K562 (cell line): ENCODE results near the gene RNPEPL1. TPM values are rescaled to one million over a fixed set of nuclear protein-coding genes. Genes with fewer than 3 reads are reported as not detected.

Experiments
- ATAC-seq: fragments of 200-7000 bp; cut with Tn5 transposase; 3 replicates; pipeline ENCODE4 v1.9.1; 2020; ENCODE audit warnings: moderate library complexity
- BruUV-seq: library from RNA; stranded (reverse); fragments of 400-500 nt; replicated peaks from 2 replicates; lab custom pipeline; 2021; lab: Mats Ljungman, UMichigan
- CTCF ChIA-PET: fragments of 300-600 bp; formaldehyde crosslinking; extraction: SDS; loops from one replicate; lab custom pipeline; 2021; ENCODE audit warnings: low intra/inter-chr PET ratio; lab: Yijun Ruan, JAX
- POLR2A ChIA-PET: fragments of 300-600, 350-650 bp; sonication (Branson Sonifier 250); formaldehyde crosslinking; extraction: SDS; loops from one replicate; lab custom pipeline; 2021; ENCODE audit warnings: antibody characterized with exemption, inconsistent platforms; lab: Yijun Ruan, JAX
- DNase-seq, 4 experiments: peaks; one replicate each; pipeline versions ENCODE4 v3.0.0 to v3.0.0-alpha.2; 2011 to 2018; ENCODE audit warnings: low spot score in 3 of 4, mixed read lengths in 3 of 4; ENCODE audit errors: extremely low read depth in 1 of 4
- FAIRE-seq: peaks from 2 replicates; lab custom pipeline; 2011; peaks lifted over from hg19 to GRCh38; lab: Jason Lieb, UNC
- H2AFZ ChIP-seq: 2 replicates; pipeline ENCODE4 v1.6.0; 2011; ENCODE audit warnings: low read depth, low read length, control low read depth, inconsistent platforms
- H3K27ac ChIP-seq: fragments of 200-600 bp; 3 replicates; pipeline ENCODE4 v1.8.0; 2011; ENCODE audit warnings: low read depth, mild to moderate bottlenecking, control low read depth, inconsistent platforms, low read length, moderate library complexity, mixed read lengths; ENCODE audit errors: extremely low read depth
- H3K27me3 ChIP-seq, 2 experiments: fragments of 300-600 bp in 1 of 2; 2 replicates in 1 of 2; 3 replicates in 1 of 2; pipeline versions ENCODE4 v1.6.0 to v1.8.0; 2011; ENCODE audit warnings: inconsistent platforms in 2 of 2, low read length in 2 of 2, mild to moderate bottlenecking in 1 of 2, mixed read lengths in 1 of 2, moderate library complexity in 1 of 2; ENCODE audit not compliant: control insufficient read depth in 2 of 2, insufficient read depth in 2 of 2
- H3K36me3 ChIP-seq: fragments of 300-600 bp; 3 replicates; pipeline ENCODE4 v1.8.0; 2011; ENCODE audit warnings: mild to moderate bottlenecking, low read length, inconsistent platforms; ENCODE audit not compliant: control insufficient read depth, insufficient read depth
- H3K4me1 ChIP-seq, 2 experiments: fragments of 200-600 bp in 1 of 2; replicated peaks in 1 of 2; 2 replicates in 1 of 2; 3 replicates in 1 of 2; pipeline versions ENCODE4 v1.5.1 to v1.8.0; 2011; ENCODE audit warnings: inconsistent platforms in 2 of 2, low read length in 2 of 2, mild to moderate bottlenecking in 1 of 2, mixed read lengths in 1 of 2, moderate library complexity in 1 of 2; ENCODE audit not compliant: control insufficient read depth in 2 of 2, insufficient read depth in 2 of 2
- H3K4me2 ChIP-seq: 2 replicates; pipeline ENCODE4 v1.6.1; 2011; ENCODE audit warnings: low read length, control low read depth, inconsistent platforms, mixed read lengths; ENCODE audit not compliant: insufficient read depth
- H3K4me3 ChIP-seq: fragments of 200-600 bp; sonication (generic), shearing (Covaris generic); 2 replicates; pipeline ENCODE4 v1.5.1; 2016; ENCODE audit warnings: control low read depth, inconsistent platforms
- H3K79me2 ChIP-seq: fragments of 200-600 bp; 3 replicates; pipeline ENCODE4 v1.8.0; 2011; ENCODE audit warnings: low read length, inconsistent platforms; ENCODE audit not compliant: control insufficient read depth, insufficient read depth
- H3K9ac ChIP-seq, 2 experiments: 2 replicates each; pipeline versions ENCODE4 v1.6.0 to v1.6.1; 2011; ENCODE audit warnings: low read depth in 2 of 2, low read length in 2 of 2, control low read depth in 1 of 2, inconsistent platforms in 1 of 2, mild to moderate bottlenecking in 1 of 2, mixed read lengths in 1 of 2; ENCODE audit not compliant: insufficient read depth in 1 of 2
- H3K9me1 ChIP-seq: one replicate; pipeline ENCODE4 v1.6.0; 2011; ENCODE audit warnings: inconsistent platforms, mild to moderate bottlenecking, low read length, moderate library complexity; ENCODE audit not compliant: control insufficient read depth, insufficient read depth
- H3K9me3 ChIP-seq: replicated peaks from 2 replicates; pipeline ENCODE4 v1.5.1; 2011; ENCODE audit warnings: low read depth, low read length, inconsistent platforms; ENCODE audit not compliant: control insufficient read depth, insufficient read depth
- H4K20me1 ChIP-seq: replicated peaks from 2 replicates; pipeline ENCODE4 v1.6.1; 2011; ENCODE audit warnings: low read length, inconsistent platforms, mixed read lengths; ENCODE audit not compliant: control insufficient read depth, insufficient read depth
- HLTF ChIP-seq: fragments of 450-650 bp; IDR thresholded peaks from 2 replicates; pipeline ENCODE4 v1.6.1; 2016
- POLR2G ChIP-seq: fragments of 200-400 bp; formaldehyde crosslinking; IDR thresholded peaks from 2 replicates; pipeline ENCODE4 v1.6.1; 2017; ENCODE audit warnings: low read depth, mild to moderate bottlenecking, antibody characterized with exemption, low read length, moderate library complexity
- TAF1 ChIP-seq: IDR thresholded peaks from 2 replicates; pipeline ENCODE4 v1.6.1; 2011; ENCODE audit warnings: mild to moderate bottlenecking, low read length, moderate library complexity; ENCODE audit not compliant: insufficient read depth, control insufficient read depth, severe bottlenecking; ENCODE audit errors: extremely low read depth
- TBP ChIP-seq: optimal IDR thresholded peaks from 2 replicates; pipeline ENCODE3; 2011; ENCODE audit warnings: low read depth, low read length, improper control_type of control experiment
- TCF15 ChIP-seq: fragments of 250-450 bp; sonication (Bioruptor Pico); IDR thresholded peaks from 2 replicates; pipeline ENCODE4 v1.8.0; 2022; ENCODE audit warnings: moderate library complexity, mild to moderate bottlenecking, inconsistent platforms
- ZNF274 ChIP-seq: IDR thresholded peaks from 2 replicates; pipeline ENCODE4 v1.6.1; 2011; ENCODE audit warnings: low read depth, mild to moderate bottlenecking, low read length, moderate library complexity, borderline replicate concordance
- ZNF707 ChIP-seq: fragments of 250-450 bp; sonication (Bioruptor Pico); conservative IDR thresholded peaks from 2 replicates; pipeline ENCODE4 v1.8.0; 2022; ENCODE audit warnings: inconsistent platforms, mild to moderate bottlenecking, moderate library complexity
- WGBS: fragments of 100-300 bp; shearing (Covaris generic); methylation state at CpG from one replicate; pipeline ENCODE4 v1.1.6; 2016; ENCODE audit warnings: low coverage, mixed read lengths; ENCODE audit not compliant: insufficient coverage; ENCODE audit errors: missing lambda C conversion rate; 5-methylcytosine and 5-hydroxymethylcytosine counted together
- in situ Hi-C: fragments of 300-500 bp; cut with MboI; formaldehyde crosslinking; loops from 4 replicates; pipeline ENCODE4 v1.15.0; 2018; ENCODE audit warnings: inconsistent platforms, mixed read lengths
- intact Hi-C: fragments of 100-400 bp; cut with micrococcal nuclease; formaldehyde crosslinking; loops from 2 replicates; pipeline ENCODE4 v1.14.2; 2022
- polyA plus RNA-seq, 8 experiments: library from polyadenylated mRNA; depleted of rRNA in 4 of 8; stranded (reverse) in 5 of 8; unstranded in 3 of 8; fragments of >200 nt; fragmentation: Nextera tagmentation in 2 of 8; fragmentation: Illumina TruSeq in 1 of 8; extraction: Ambion mirVana in 2 of 8; extraction: Trizol in 1 of 8; gene quantifications; 2 replicates each; pipeline versions ENCODE4 v1.2.1 to v1.2.3, GENCODE V29; 2011 to 2014; ENCODE audit warnings: inconsistent platforms in 1 of 8, missing spikeins in 1 of 8
- total RNA-seq, 7 experiments: library from RNA; depleted of rRNA in 6 of 7; stranded (reverse); fragments of >200 nt in 6 of 7; fragmentation: Illumina TruSeq in 2 of 7; extraction: Trizol in 2 of 7; gene quantifications; 2 replicates each; pipeline versions ENCODE4 v1.2.1 to v1.2.3, GENCODE V29; 2011 to 2021; ENCODE audit warnings: low replicate concordance in 1 of 7
- TF ChIP-seq, protein P1 (sequence below), 2 experiments: fragments of 450-650 bp; IDR thresholded peaks; 2 replicates each; pipeline ENCODE4 v1.6.1; 2016

Gene RNPEPL1
- total and polyA plus RNA-seq, 9 of the 15 experiments (the other 6 are each of a cell fraction or from before 2014, with no cell fraction given), result 0.07 to 38.7 (median 5.6) TPM

- Histone ChIP-seq H4K20me1 (no peaks in the 10 kb centered on the region; the same call in 1 of the 2 replicates), H3K79me2 (peaks cover 55% of the 10 kb centered on the region), H3K4me2 (no peak overlapping the region), H3K9ac (peak overlapping the region in 1 of 2 experiments; percentile 39; a peak in 1 of 4 replicates), H3K9me1 (peaks cover 8% of the 10 kb centered on the region), H3K27me3 (no peaks in the 10 kb centered on the region), H3K27ac (no peak overlapping the region; the same call in 2 of the 3 replicates), H3K4me1 (peaks cover 49 to 66% of the 10 kb centered on the region in 2 experiments), H3K36me3 (peaks cover 13% of the 10 kb centered on the region; the same call in 2 of the 3 replicates), H3K4me3 (no peak overlapping the region), H3K9me3 (no peaks in the 10 kb centered on the region), H2AFZ (no peak overlapping the region)
- BruUV-seq, result no TSS peak
- ChIA-PET POLR2A (no interaction called here), CTCF (no interaction called here)
- no peak for ATAC-seq
- peak; percentile 49 for FAIRE-seq
- in situ Hi-C loops (no loop called here), intact Hi-C loops (loop anchor here (1.0 kb wide), 1 partner anchor 21 kb away; no protein-coding TSS in a partner anchor)
- TF ChIP-seq, protein P1, sequence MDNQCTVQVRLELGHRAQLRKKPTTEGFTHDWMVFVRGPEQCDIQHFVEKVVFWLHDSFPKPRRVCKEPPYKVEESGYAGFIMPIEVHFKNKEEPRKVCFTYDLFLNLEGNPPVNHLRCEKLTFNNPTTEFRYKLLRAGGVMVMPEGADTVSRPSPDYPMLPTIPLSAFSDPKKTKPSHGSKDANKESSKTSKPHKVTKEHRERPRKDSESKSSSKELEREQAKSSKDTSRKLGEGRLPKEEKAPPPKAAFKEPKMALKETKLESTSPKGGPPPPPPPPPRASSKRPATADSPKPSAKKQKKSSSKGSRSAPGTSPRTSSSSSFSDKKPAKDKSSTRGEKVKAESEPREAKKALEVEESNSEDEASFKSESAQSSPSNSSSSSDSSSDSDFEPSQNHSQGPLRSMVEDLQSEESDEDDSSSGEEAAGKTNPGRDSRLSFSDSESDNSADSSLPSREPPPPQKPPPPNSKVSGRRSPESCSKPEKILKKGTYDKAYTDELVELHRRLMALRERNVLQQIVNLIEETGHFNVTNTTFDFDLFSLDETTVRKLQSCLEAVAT (IDR thresholded peaks at IDR 0.05), result no peak
- TF ChIP-seq TCF15 (CRISPR knock-in tag) (no peak), POLR2G (no peak), HLTF (no peak), TBP (peak; percentile 38), ZNF707 (CRISPR knock-in tag) (no peak), ZNF274 (no peak), TAF1 (no peak)
- DNase-seq, result no peak
- WGBS, result 72% methylated on average over 3 of the region's 3 CpGs
These were observed 14.5 kb downstream of the RNPEPL1 start for GRCh38 chr2:240582781-240583180.
